IPS DF 6.9 (cell line): Measurements from ENCODE around the gene BNIP3.

Experiments used
- DNase-seq: peaks from one replicate; pipeline ENCODE4 v3.0.0-alpha.2; 2013; ENCODE audit warnings: low read depth, low spot score
- H3K27ac ChIP-seq: one replicate; pipeline ENCODE4 v1.5.1; 2013; ENCODE audit warnings: low read length, control low read depth
- H3K27me3 ChIP-seq: 2 replicates; pipeline ENCODE4 v1.6.1; 2013; ENCODE audit warnings: mild to moderate bottlenecking, low read length; ENCODE audit not compliant: control insufficient read depth, insufficient read depth
- H3K36me3 ChIP-seq: 2 replicates; pipeline ENCODE4 v1.6.1; 2013; ENCODE audit warnings: low read length; ENCODE audit not compliant: control insufficient read depth, insufficient read depth
- H3K4me1 ChIP-seq: 2 replicates; pipeline ENCODE4 v1.6.1; 2013; ENCODE audit warnings: low read length; ENCODE audit not compliant: control insufficient read depth, insufficient read depth
- H3K4me3 ChIP-seq: 2 replicates; pipeline ENCODE4 v1.5.1; 2013; ENCODE audit warnings: mild to moderate bottlenecking, low read length
- H3K9me3 ChIP-seq: 2 replicates; pipeline ENCODE4 v1.6.1; 2013; ENCODE audit warnings: low read length, inconsistent platforms; ENCODE audit not compliant: control insufficient read depth, insufficient read depth
- WGBS: extraction: QIAGEN DNeasy Blood & Tissue Kit; methylation state at CpG from one replicate; pipeline ENCODE4 v1.1.7; 2013; ENCODE audit warnings: mixed read lengths, missing lambda C conversion rate; ENCODE audit not compliant: insufficient read length, insufficient coverage; 5-methylcytosine and 5-hydroxymethylcytosine counted together

The BNIP3 gene

GRCh38 chr10:132019366-132019765 lies 37.6 kb upstream of the BNIP3 start:
- WGBS = no CpG with 5 or more reads among the region's 7 CpGs
- Histone ChIP-seq H3K27ac (no peak overlapping the region), H3K9me3 (no peaks in the 10 kb centered on the region), H3K4me3 (no peak overlapping the region), H3K27me3 (no peaks in the 10 kb centered on the region), H3K4me1 (no peaks in the 10 kb centered on the region), H3K36me3 (no peaks in the 10 kb centered on the region; the same call in 1 of the 2 replicates)
- DNase-seq = no peak

- WGBS = no CpG with 5 or more reads among the region's 5 CpGs
Measured at GRCh38 chr10:132018446-132018845, 36.7 kb upstream of the BNIP3 start.

GRCh38 chr10:132016514-132016913 lies 34.8 kb upstream of the BNIP3 start:
- Histone ChIP-seq H3K27ac (no peak overlapping the region), H3K27me3 (no peaks in the 10 kb centered on the region), H3K4me1 (no peaks in the 10 kb centered on the region), H3K36me3 (no peaks in the 10 kb centered on the region; the same call in 1 of the 2 replicates), H3K4me3 (no peak overlapping the region), H3K9me3 (no peaks in the 10 kb centered on the region)
- no peak for DNase-seq
- no CpG with 5 or more reads among the region's 6 CpGs for WGBS

More at GRCh38 chr10:132018446-132018845, 36.7 kb upstream of the BNIP3 start:
- H3K36me3 ChIP-seq = no peaks in the 10 kb centered on the region; the same call in 1 of the 2 replicates
- H3K9me3 ChIP-seq = no peaks in the 10 kb centered on the region
- DNase-seq = no peak
- no peaks in the 10 kb centered on the region for H3K27me3 ChIP-seq
- H3K4me1 ChIP-seq = no peaks in the 10 kb centered on the region
- H3K27ac ChIP-seq = no peak overlapping the region
- no peak overlapping the region for H3K4me3 ChIP-seq

GRCh38 chr10:132011445-132011844 lies 29.7 kb upstream of the BNIP3 start:
- peaks cover 1% of the 10 kb centered on the region; the same call in 1 of the 2 replicates for H3K4me1 ChIP-seq

GRCh38 chr10:132011024-132011423 lies 29.3 kb upstream of the BNIP3 start:
- no peak for DNase-seq
- H3K9me3 ChIP-seq = no peaks in the 10 kb centered on the region
- no peaks in the 10 kb centered on the region for H3K27me3 ChIP-seq
- peaks cover 1% of the 10 kb centered on the region; the same call in 1 of the 2 replicates for H3K4me1 ChIP-seq
- WGBS = no CpG with 5 or more reads among the region's 6 CpGs
- H3K27ac ChIP-seq = no peak overlapping the region
- H3K36me3 ChIP-seq = no peaks in the 10 kb centered on the region
- H3K4me3 ChIP-seq = no peak overlapping the region

More at GRCh38 chr10:132011445-132011844, 29.7 kb upstream of the BNIP3 start:
- Histone ChIP-seq H3K36me3 (no peaks in the 10 kb centered on the region), H3K9me3 (no peaks in the 10 kb centered on the region), H3K27ac (no peak overlapping the region), H3K27me3 (no peaks in the 10 kb centered on the region), H3K4me3 (no peak overlapping the region)
- DNase-seq = no peak
- WGBS = no CpG with 5 or more reads among the region's 1 CpG

- H3K4me3 ChIP-seq = no peak overlapping the region
- no peak for DNase-seq
Measured at GRCh38 chr10:132010483-132010882, 28.8 kb upstream of the BNIP3 start.

GRCh38 chr10:132009575-132009974 lies 27.9 kb upstream of the BNIP3 start:
- Histone ChIP-seq H3K27me3 (no peaks in the 10 kb centered on the region), H3K4me1 (peaks cover 1% of the 10 kb centered on the region; the same call in 1 of the 2 replicates), H3K9me3 (no peaks in the 10 kb centered on the region), H3K27ac (no peak overlapping the region), H3K4me3 (no peak overlapping the region), H3K36me3 (no peaks in the 10 kb centered on the region)
- no CpG with 5 or more reads among the region's 3 CpGs for WGBS
- DNase-seq = no peak

More at GRCh38 chr10:132010483-132010882, 28.8 kb upstream of the BNIP3 start:
- Histone ChIP-seq H3K9me3 (no peaks in the 10 kb centered on the region), H3K36me3 (no peaks in the 10 kb centered on the region), H3K27me3 (no peaks in the 10 kb centered on the region), H3K27ac (no peak overlapping the region), H3K4me1 (peaks cover 1% of the 10 kb centered on the region; the same call in 1 of the 2 replicates)
- no CpG with 5 or more reads among the region's 2 CpGs for WGBS

- no peak for DNase-seq
- H3K36me3 ChIP-seq = no peaks in the 10 kb centered on the region
- no peak overlapping the region for H3K4me3 ChIP-seq
- no peak overlapping the region for H3K27ac ChIP-seq
- H3K4me1 ChIP-seq = peaks cover 1% of the 10 kb centered on the region; the same call in 1 of the 2 replicates
- H3K27me3 ChIP-seq = no peaks in the 10 kb centered on the region
- no CpG with 5 or more reads among the region's 10 CpGs for WGBS
- H3K9me3 ChIP-seq = no peaks in the 10 kb centered on the region
Measured at GRCh38 chr10:132007681-132008080, 26.0 kb upstream of the BNIP3 start.

GRCh38 chr10:132006966-132007365 lies 25.2 kb upstream of the BNIP3 start:
- H3K4me3 ChIP-seq = no peak overlapping the region
- H3K36me3 ChIP-seq = no peaks in the 10 kb centered on the region
- H3K9me3 ChIP-seq = no peaks in the 10 kb centered on the region
- no peaks in the 10 kb centered on the region for H3K27me3 ChIP-seq
- no peak for DNase-seq
- WGBS = no CpG with 5 or more reads among the region's 4 CpGs
- no peak overlapping the region for H3K27ac ChIP-seq
- peaks cover 1% of the 10 kb centered on the region; the same call in 1 of the 2 replicates for H3K4me1 ChIP-seq

GRCh38 chr10:132005147-132005546 lies 23.4 kb upstream of the BNIP3 start:
- no peaks in the 10 kb centered on the region for H3K36me3 ChIP-seq
- H3K4me3 ChIP-seq = no peak overlapping the region
- WGBS = no CpG with 5 or more reads among the region's 6 CpGs
- H3K9me3 ChIP-seq = no peaks in the 10 kb centered on the region
- no peak for DNase-seq
- no peaks in the 10 kb centered on the region for H3K27me3 ChIP-seq
- peaks cover 1% of the 10 kb centered on the region; the same call in 1 of the 2 replicates for H3K4me1 ChIP-seq
- H3K27ac ChIP-seq = no peak overlapping the region

GRCh38 chr10:132004052-132004451 lies 22.3 kb upstream of the BNIP3 start:
- peaks cover 3% of the 10 kb centered on the region for H3K4me1 ChIP-seq
- no peaks in the 10 kb centered on the region for H3K9me3 ChIP-seq
- no peaks in the 10 kb centered on the region for H3K27me3 ChIP-seq
- no peaks in the 10 kb centered on the region for H3K36me3 ChIP-seq
- no peak overlapping the region for H3K4me3 ChIP-seq
- no peak overlapping the region for H3K27ac ChIP-seq
- no CpG with 5 or more reads among the region's 10 CpGs for WGBS
- DNase-seq = no peak
